Measurements from ENCODE around the gene SEMA6A. TPM values are rescaled to one million over a fixed set of nuclear protein-coding genes. Genes with fewer than 3 reads are reported as not detected.

Gene SEMA6A
- total RNA-seq, 1 experiment from 2014 or later = not detected

DNA sequence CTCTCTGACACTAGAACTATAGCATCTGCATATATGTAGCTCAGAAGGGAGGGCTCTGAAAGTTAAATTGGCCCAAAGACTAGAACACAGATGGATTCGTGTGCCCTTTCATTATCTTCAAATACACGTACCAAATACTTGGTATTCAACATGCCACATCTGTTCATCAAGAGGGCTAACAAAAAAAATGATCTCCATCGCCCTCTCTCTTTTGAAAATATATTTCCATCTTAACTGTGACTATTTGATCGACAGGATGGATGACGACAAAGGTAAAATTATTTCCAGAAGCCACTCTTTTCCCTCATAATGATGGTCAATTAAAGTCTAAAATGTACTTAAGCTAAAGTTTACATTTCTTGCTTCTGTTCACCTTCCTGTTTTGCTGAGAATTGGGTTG is 77.0 kb downstream of the SEMA6A start:
- Histone ChIP-seq H3K9me2 (replicated peaks; ENCODE audit: insufficient read depth, low read length) (no peaks in the 10 kb centered on the region), H4K20me1 (ENCODE audit: insufficient read depth, low read depth, low read length) (no peaks in the 10 kb centered on the region), H3K27ac (ENCODE audit: low read length) (no peak overlapping the region), H3K9ac (ENCODE audit: low read length) (no peak overlapping the region), H3K79me2 (ENCODE audit: low read length) (no peaks in the 10 kb centered on the region), H3K27me3 (ENCODE audit: low read length) (no peaks in the 10 kb centered on the region), H3K36me3 (ENCODE audit: insufficient read depth, low read length) (no peaks in the 10 kb centered on the region), H3K4me1 (ENCODE audit: low read length) (no peaks in the 10 kb centered on the region), H3K4me3 (ENCODE audit: low read length) (no peak overlapping the region), H3K9me3 (ENCODE audit: low read length) (no peaks in the 10 kb centered on the region), H2AFZ (ENCODE audit: low read length) (no peak overlapping the region), H3K4me2 (ENCODE audit: low read depth, low read length, poor library complexity, severe bottlenecking) (no peak overlapping the region)
- no peak for DNase-seq

DNA sequence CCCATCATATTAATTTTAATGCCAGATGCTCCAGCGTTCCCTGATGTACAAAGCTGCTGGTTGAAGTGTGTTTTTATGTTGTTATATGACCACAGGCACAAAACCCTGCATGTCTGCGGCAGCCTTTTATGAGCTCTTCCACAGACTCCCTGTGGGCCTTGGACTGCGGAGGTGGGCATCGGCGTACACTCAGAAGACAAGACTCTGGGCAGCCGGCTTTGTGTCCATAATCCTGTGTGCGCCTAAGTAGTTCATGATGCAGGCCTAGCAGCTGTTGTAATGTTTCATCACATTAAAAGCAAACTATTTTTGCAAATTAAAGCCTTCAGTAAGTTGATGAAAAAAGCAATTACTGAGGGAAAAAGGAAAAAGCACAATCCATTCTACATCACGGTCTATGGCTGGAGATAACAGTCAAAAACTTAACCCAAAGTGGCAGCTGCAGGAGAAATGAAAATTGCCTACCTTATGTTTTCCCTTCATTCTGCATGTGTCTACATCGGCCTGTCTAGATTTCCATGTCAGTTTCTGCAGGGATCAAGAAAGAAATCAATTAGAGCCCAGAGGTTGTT is 78.8 kb downstream of the SEMA6A start:
- Histone ChIP-seq H3K79me2 (ENCODE audit: low read length) (no peaks in the 10 kb centered on the region), H3K27ac (ENCODE audit: low read length) (no peak overlapping the region), H3K9ac (ENCODE audit: low read length) (no peak overlapping the region), H3K9me3 (ENCODE audit: low read length) (no peaks in the 10 kb centered on the region), H3K27me3 (ENCODE audit: low read length) (no peaks in the 10 kb centered on the region), H3K4me1 (ENCODE audit: low read length) (no peaks in the 10 kb centered on the region), H4K20me1 (ENCODE audit: insufficient read depth, low read depth, low read length) (no peaks in the 10 kb centered on the region), H3K4me2 (ENCODE audit: low read depth, low read length, poor library complexity, severe bottlenecking) (no peak overlapping the region), H2AFZ (ENCODE audit: low read length) (no peak overlapping the region), H3K4me3 (ENCODE audit: low read length) (no peak overlapping the region), H3K9me2 (replicated peaks; ENCODE audit: insufficient read depth, low read length) (no peaks in the 10 kb centered on the region), H3K36me3 (ENCODE audit: insufficient read depth, low read length) (no peaks in the 10 kb centered on the region)
- DNase-seq = no peak

DNA sequence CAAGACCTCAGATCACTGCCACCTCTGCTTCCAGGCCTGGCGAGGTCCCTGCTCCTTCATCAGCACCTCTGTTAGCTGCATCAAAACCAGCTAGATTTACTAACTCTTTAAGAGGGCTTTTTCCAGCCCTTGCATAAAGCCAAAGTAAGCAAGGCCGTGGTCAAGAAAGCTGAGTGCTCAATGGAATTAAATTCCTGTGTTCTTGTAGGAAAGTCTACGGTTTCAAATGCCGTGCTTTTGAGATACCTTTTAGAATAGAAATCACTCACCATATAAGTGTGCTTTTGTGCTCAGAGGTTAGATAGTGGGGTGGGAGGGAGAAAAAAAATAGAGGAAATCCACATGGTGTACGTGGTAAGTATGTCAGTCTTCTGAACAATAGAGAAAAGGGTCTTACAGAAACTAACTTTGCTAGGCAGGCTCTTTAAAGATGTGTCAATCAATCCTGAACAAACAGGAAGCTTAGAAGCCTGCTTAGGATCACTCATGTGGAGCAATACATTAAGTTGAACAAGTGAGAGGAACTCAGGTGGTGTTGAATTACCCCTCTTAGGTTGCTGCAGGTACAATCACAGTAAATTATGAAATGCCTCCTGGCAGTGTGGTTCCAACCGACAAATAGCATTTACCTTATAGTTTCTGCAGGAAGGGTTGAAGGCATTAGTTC is 79.7 kb downstream of the SEMA6A start:
- Histone ChIP-seq H3K36me3 (ENCODE audit: insufficient read depth, low read length) (no peaks in the 10 kb centered on the region), H4K20me1 (ENCODE audit: insufficient read depth, low read depth, low read length) (no peaks in the 10 kb centered on the region), H2AFZ (ENCODE audit: low read length) (no peak overlapping the region), H3K27me3 (ENCODE audit: low read length) (no peaks in the 10 kb centered on the region), H3K27ac (ENCODE audit: low read length) (no peak overlapping the region), H3K9me2 (replicated peaks; ENCODE audit: insufficient read depth, low read length) (no peaks in the 10 kb centered on the region), H3K9me3 (ENCODE audit: low read length) (no peaks in the 10 kb centered on the region), H3K79me2 (ENCODE audit: low read length) (no peaks in the 10 kb centered on the region), H3K4me2 (ENCODE audit: low read depth, low read length, poor library complexity, severe bottlenecking) (no peak overlapping the region), H3K9ac (ENCODE audit: low read length) (no peak overlapping the region), H3K4me1 (ENCODE audit: low read length) (no peaks in the 10 kb centered on the region), H3K4me3 (ENCODE audit: low read length) (no peak overlapping the region)
- DNase-seq = no peak

DNA sequence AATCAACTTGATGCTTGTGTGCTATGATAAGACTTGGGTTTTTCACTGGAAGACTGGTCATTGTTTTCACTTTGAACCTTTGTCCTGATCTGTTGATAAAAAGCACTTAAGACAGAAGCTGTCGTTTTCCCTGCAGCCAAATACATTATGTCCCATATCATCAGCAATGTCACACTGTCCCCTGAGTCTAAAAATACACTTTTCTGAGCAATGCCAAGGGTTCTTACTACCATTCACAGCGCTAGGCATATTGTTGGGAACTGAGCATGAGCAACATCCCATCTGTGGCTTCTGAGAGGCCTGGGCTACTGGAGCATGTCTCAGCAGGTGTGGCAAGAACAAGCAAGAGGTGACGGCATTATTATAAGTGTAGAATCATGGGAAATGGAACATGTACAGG is 81.8 kb downstream of the SEMA6A start:
- no peak overlapping the region for H2AFZ ChIP-seq (ENCODE audit: low read length)
- H3K4me3 ChIP-seq (ENCODE audit: low read length) = no peak overlapping the region
- H3K9ac ChIP-seq (ENCODE audit: low read length) = no peak overlapping the region
- no peak overlapping the region for H3K27ac ChIP-seq (ENCODE audit: low read length)
- no peaks in the 10 kb centered on the region for H3K9me2 ChIP-seq (replicated peaks; ENCODE audit: insufficient read depth, low read length)
- no peaks in the 10 kb centered on the region for H3K79me2 ChIP-seq (ENCODE audit: low read length)
- DNase-seq = no peak
- no peak overlapping the region for H3K4me2 ChIP-seq (ENCODE audit: low read depth, low read length, poor library complexity, severe bottlenecking)
- no peaks in the 10 kb centered on the region for H3K27me3 ChIP-seq (ENCODE audit: low read length)
- no peaks in the 10 kb centered on the region for H3K9me3 ChIP-seq (ENCODE audit: low read length)
- no peaks in the 10 kb centered on the region for H4K20me1 ChIP-seq (ENCODE audit: insufficient read depth, low read depth, low read length)
- H3K36me3 ChIP-seq (ENCODE audit: insufficient read depth, low read length) = no peaks in the 10 kb centered on the region
- no peaks in the 10 kb centered on the region for H3K4me1 ChIP-seq (ENCODE audit: low read length)

DNA sequence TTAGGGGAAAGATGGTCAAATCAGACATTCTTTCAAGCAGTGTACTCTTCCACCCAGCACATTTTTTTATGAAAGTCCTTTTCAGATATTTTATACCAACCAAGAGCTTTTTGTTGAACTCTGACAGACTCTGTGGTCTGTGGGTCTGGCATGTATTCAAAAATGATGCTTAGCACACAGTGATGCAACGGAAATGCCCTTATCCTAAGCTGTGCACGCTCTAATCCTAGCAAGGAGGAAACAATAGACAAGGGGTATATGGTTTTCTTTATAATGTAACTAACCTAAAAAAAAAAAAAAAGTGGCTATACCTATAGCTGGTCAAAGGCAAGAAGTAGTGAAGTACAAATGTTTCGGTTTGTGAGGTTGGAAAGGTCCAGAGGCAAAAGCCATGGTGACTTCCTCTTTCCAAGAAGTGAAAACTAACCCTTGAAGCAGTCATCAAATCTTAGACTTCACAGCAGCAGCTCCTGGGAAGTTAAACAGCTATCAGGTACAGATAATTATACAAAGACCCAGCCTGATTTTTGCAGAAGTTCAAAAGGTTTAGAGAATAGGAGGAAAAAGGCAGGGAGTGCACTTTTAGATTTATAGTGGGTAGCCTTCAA is 82.5 kb downstream of the SEMA6A start:
- no peaks in the 10 kb centered on the region for H3K4me1 ChIP-seq (ENCODE audit: low read length)
- H3K79me2 ChIP-seq (ENCODE audit: low read length) = no peaks in the 10 kb centered on the region
- no peaks in the 10 kb centered on the region for H3K27me3 ChIP-seq (ENCODE audit: low read length)
- no peak overlapping the region for H3K9ac ChIP-seq (ENCODE audit: low read length)
- H3K27ac ChIP-seq (ENCODE audit: low read length) = no peak overlapping the region
- H3K4me3 ChIP-seq (ENCODE audit: low read length) = no peak overlapping the region
- H3K9me2 ChIP-seq (replicated peaks; ENCODE audit: insufficient read depth, low read length) = no peaks in the 10 kb centered on the region
- no peaks in the 10 kb centered on the region for H4K20me1 ChIP-seq (ENCODE audit: insufficient read depth, low read depth, low read length)
- no peak for DNase-seq
- no peaks in the 10 kb centered on the region for H3K9me3 ChIP-seq (ENCODE audit: low read length)
- H3K36me3 ChIP-seq (ENCODE audit: insufficient read depth, low read length) = no peaks in the 10 kb centered on the region
- no peak overlapping the region for H2AFZ ChIP-seq (ENCODE audit: low read length)
- H3K4me2 ChIP-seq (ENCODE audit: low read depth, low read length, poor library complexity, severe bottlenecking) = no peak overlapping the region

DNA sequence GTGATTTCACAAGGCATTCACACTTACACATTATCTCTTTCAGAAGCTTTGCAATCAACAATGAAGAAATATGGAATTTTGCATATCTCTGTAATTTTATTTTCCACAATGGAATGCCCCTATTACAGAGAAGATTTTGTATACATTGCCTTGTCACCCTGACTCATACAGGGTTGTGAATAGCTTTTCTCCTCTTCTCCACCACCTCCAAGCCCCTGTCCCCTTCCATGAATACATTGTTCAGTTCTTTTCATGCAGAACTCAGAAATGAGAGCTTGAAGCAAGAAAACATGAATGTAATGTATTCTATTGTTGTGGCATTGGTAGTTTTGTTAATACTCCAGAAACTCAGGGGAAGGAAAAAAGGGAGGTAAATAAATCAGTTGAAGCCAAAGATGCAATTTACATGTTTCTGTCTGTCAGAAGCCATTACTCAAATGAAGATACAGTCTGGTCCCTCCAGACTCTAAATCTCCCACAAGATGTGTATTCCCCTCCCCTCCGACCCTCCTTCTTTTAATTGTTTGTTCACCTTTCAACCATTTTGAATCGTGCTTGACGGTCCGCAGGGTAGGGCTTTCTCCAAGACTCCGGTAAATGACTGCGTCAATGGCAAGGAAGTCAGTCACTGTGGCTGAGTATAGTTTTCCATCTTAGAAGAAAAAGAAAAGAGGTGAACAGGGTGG is 86.1 kb downstream of the SEMA6A start:
- Histone ChIP-seq H3K4me1 (ENCODE audit: low read length) (no peaks in the 10 kb centered on the region), H3K9me2 (replicated peaks; ENCODE audit: insufficient read depth, low read length) (no peaks in the 10 kb centered on the region), H3K4me3 (ENCODE audit: low read length) (no peak overlapping the region), H4K20me1 (ENCODE audit: insufficient read depth, low read depth, low read length) (no peaks in the 10 kb centered on the region), H3K79me2 (ENCODE audit: low read length) (no peaks in the 10 kb centered on the region), H3K4me2 (ENCODE audit: low read depth, low read length, poor library complexity, severe bottlenecking) (no peak overlapping the region), H3K9me3 (ENCODE audit: low read length) (no peaks in the 10 kb centered on the region), H3K36me3 (ENCODE audit: insufficient read depth, low read length) (no peaks in the 10 kb centered on the region), H3K27me3 (ENCODE audit: low read length) (no peaks in the 10 kb centered on the region), H2AFZ (ENCODE audit: low read length) (no peak overlapping the region), H3K9ac (ENCODE audit: low read length) (no peak overlapping the region), H3K27ac (ENCODE audit: low read length) (no peak overlapping the region)
- DNase-seq = no peak

DNA sequence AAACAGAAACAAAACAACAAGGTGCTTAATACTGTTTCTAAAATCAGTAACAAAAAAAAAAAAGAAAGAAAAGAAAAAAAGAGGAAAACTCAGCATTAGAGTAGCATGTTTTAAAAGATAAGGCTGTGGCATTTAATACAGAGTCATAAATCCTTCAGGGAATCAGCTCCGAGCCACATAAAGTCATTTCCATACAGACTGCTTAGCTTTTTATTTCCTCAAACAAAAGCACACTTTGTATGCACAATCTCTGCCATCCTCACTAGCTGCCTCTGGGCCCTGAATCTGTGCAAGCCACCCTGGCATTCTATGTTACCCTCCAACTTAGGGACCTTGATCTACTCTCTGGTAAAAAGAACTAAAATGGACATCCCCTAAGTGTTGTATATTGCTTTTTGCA is 87.6 kb downstream of the SEMA6A start:
- Histone ChIP-seq H3K4me3 (ENCODE audit: low read length) (no peak overlapping the region), H3K27ac (ENCODE audit: low read length) (no peak overlapping the region), H3K4me2 (ENCODE audit: low read depth, low read length, poor library complexity, severe bottlenecking) (no peak overlapping the region), H4K20me1 (ENCODE audit: insufficient read depth, low read depth, low read length) (no peaks in the 10 kb centered on the region), H3K27me3 (ENCODE audit: low read length) (no peaks in the 10 kb centered on the region), H3K79me2 (ENCODE audit: low read length) (no peaks in the 10 kb centered on the region), H3K9me2 (replicated peaks; ENCODE audit: insufficient read depth, low read length) (no peaks in the 10 kb centered on the region), H2AFZ (ENCODE audit: low read length) (no peak overlapping the region), H3K9ac (ENCODE audit: low read length) (no peak overlapping the region), H3K36me3 (ENCODE audit: insufficient read depth, low read length) (no peaks in the 10 kb centered on the region), H3K4me1 (ENCODE audit: low read length) (no peaks in the 10 kb centered on the region), H3K9me3 (ENCODE audit: low read length) (no peaks in the 10 kb centered on the region)
- DNase-seq = no peak

DNA sequence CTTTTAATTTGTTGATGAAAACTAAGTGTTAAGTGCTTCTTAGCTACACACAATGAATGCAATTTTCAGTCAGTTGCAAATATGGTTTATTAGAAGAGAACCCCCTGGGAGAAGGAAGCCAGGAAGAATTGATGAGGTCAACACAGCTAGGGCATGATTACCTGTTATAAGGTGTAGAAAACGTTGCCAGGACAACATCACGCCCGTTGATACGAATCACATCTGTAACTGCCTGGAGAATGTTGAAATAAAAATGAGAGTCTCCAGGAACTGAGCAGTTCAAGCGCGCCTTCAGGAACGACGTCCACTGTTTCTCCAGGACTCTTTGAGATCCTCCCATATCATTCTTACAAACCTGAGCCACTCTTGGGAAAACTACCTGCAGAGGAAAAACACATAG is 88.0 kb downstream of the SEMA6A start:
- H3K4me1 ChIP-seq (ENCODE audit: low read length) = no peaks in the 10 kb centered on the region
- H3K9ac ChIP-seq (ENCODE audit: low read length) = no peak overlapping the region
- H3K9me2 ChIP-seq (replicated peaks; ENCODE audit: insufficient read depth, low read length) = no peaks in the 10 kb centered on the region
- H3K27me3 ChIP-seq (ENCODE audit: low read length) = no peaks in the 10 kb centered on the region
- no peaks in the 10 kb centered on the region for H3K36me3 ChIP-seq (ENCODE audit: insufficient read depth, low read length)
- H3K27ac ChIP-seq (ENCODE audit: low read length) = no peak overlapping the region
- no peaks in the 10 kb centered on the region for H4K20me1 ChIP-seq (ENCODE audit: insufficient read depth, low read depth, low read length)
- no peaks in the 10 kb centered on the region for H3K9me3 ChIP-seq (ENCODE audit: low read length)
- DNase-seq = no peak
- no peak overlapping the region for H3K4me2 ChIP-seq (ENCODE audit: low read depth, low read length, poor library complexity, severe bottlenecking)
- no peak overlapping the region for H2AFZ ChIP-seq (ENCODE audit: low read length)
- H3K79me2 ChIP-seq (ENCODE audit: low read length) = no peaks in the 10 kb centered on the region
- H3K4me3 ChIP-seq (ENCODE audit: low read length) = no peak overlapping the region
